Measurements from ENCODE around the gene CYRIA.

DNA sequence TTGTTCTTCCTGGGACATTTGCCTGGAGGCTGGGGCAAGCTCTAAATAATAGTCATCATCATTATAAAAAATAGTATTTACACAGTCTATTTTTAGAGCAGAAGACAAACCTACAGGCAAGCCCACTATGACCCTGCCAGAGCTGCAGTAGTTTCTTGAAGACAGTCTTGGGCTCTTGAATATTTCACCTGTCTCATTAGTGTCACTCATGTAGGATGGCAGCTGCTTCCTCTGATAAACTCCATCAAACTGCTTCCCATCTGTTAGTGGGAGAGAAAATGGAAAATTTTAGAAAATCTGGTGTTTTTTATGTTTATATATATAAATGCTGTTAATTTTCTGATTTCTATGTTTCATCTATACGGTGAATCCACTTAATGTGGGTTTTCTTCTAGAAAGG, 8.5 kb upstream of the CYRIA start:
- TF ChIP-seq, protein P1, sequence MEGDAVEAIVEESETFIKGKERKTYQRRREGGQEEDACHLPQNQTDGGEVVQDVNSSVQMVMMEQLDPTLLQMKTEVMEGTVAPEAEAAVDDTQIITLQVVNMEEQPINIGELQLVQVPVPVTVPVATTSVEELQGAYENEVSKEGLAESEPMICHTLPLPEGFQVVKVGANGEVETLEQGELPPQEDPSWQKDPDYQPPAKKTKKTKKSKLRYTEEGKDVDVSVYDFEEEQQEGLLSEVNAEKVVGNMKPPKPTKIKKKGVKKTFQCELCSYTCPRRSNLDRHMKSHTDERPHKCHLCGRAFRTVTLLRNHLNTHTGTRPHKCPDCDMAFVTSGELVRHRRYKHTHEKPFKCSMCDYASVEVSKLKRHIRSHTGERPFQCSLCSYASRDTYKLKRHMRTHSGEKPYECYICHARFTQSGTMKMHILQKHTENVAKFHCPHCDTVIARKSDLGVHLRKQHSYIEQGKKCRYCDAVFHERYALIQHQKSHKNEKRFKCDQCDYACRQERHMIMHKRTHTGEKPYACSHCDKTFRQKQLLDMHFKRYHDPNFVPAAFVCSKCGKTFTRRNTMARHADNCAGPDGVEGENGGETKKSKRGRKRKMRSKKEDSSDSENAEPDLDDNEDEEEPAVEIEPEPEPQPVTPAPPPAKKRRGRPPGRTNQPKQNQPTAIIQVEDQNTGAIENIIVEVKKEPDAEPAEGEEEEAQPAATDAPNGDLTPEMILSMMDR (IDR thresholded peaks at IDR 0.05; ENCODE audit: extremely low read depth in 1 of 2, insufficient read depth in 1 of 2, low read depth in 1 of 2, low read length in 2 of 2), result no peak
- no peak for TF ChIP-seq POLR2AphosphoS5 (IDR thresholded peaks at IDR 0.05; ENCODE audit: insufficient read depth, low read depth, low read length)
